Sigmoid colon (tissue), 7 donors: Measurements from ENCODE around the gene RARRES2. TPM values are rescaled to one million over a fixed set of nuclear protein-coding genes. Genes with fewer than 3 reads are reported as not detected.
A peak's percentile ranks its signal among the peaks of the same experiment; 100 is the strongest.

Source experiments
- DNase-seq: peaks from one replicate; pipeline ENCODE4 v3.0.0-alpha.2; 2019
- H3K27ac ChIP-seq, 4 donors: fragments of 200-600 bp; sonication (generic); one replicate each; pipeline ENCODE4 v1.5.1; 2016 to 2019; ENCODE audit warnings: mild to moderate bottlenecking in 1 of 4
- H3K27me3 ChIP-seq, 3 donors: fragments of 200-600 bp; sonication (generic); one replicate each; pipeline ENCODE4 v1.5.1; 2019; ENCODE audit warnings: mild to moderate bottlenecking in 1 of 3
- H3K36me3 ChIP-seq, 4 donors: fragments of 200-600 bp; sonication (generic); one replicate each; pipeline ENCODE4 v1.5.1; 2016 to 2019
- H3K4me1 ChIP-seq, 4 donors: fragments of 200-600 bp; sonication (generic); one replicate each; pipeline ENCODE4 v1.5.1; 2017 to 2019
- H3K4me3 ChIP-seq, 4 donors: fragments of 200-600 bp; sonication (generic); one replicate each; pipeline ENCODE4 v1.5.1; 2017 to 2019; ENCODE audit warnings: mild to moderate bottlenecking in 2 of 4, moderate library complexity in 1 of 4
- H3K9me3 ChIP-seq, 4 donors: fragments of 200-600 bp in 3 of 4; sonication (generic) in 3 of 4; one replicate each; pipeline versions ENCODE4 v1.5.1 to v1.6.1; 2013 to 2019
- EP300 ChIP-seq, 4 donors: sonication (generic); formaldehyde crosslinking; IDR thresholded peaks; one replicate each; pipeline ENCODE4 v1.6.1; 2017; ENCODE audit warnings: antibody characterized with exemption in 4 of 4
- POLR2A ChIP-seq, 2 donors: fragments of 450-650 bp; IDR thresholded peaks; one replicate each; pipeline ENCODE4 v1.6.1; 2016; ENCODE audit warnings: antibody characterized with exemption in 2 of 2, mild to moderate bottlenecking in 2 of 2, moderate library complexity in 2 of 2
- POLR2AphosphoS5 ChIP-seq, 4 donors: sonication (generic); formaldehyde crosslinking; IDR thresholded peaks; one replicate each; pipeline ENCODE4 v1.6.1; 2017; ENCODE audit warnings: antibody characterized with exemption in 4 of 4
- WGBS, 2 donors: extraction: QIAGEN DNeasy Blood & Tissue Kit; methylation state at CpG; one replicate each; pipeline ENCODE4 v1.1.7; 2013; 5-methylcytosine and 5-hydroxymethylcytosine counted together
- intact Hi-C: fragments of 100-400 bp; cut with DNase I; formaldehyde crosslinking; loops from one replicate; pipeline ENCODE4 v1.15.1; 2023
- polyA plus RNA-seq, 3 donors: library from polyadenylated mRNA; stranded (reverse); fragments of 200-250 nt; gene quantifications; one replicate each; pipeline ENCODE4 v1.2.3, GENCODE V29; 2013
- total RNA-seq, 4 donors: library from RNA; depleted of rRNA; stranded (reverse); fragments of >200 nt; gene quantifications; one replicate each; pipeline ENCODE4 v1.1.0, GENCODE V29; 2016
- TF ChIP-seq, protein P1 (sequence below), 4 experiments: fragments of 450-650 bp in 3 of 4; fragments of 200-600 bp in 1 of 4; IDR thresholded peaks; one replicate each; pipeline ENCODE4 v1.5.1; 2016 to 2019; ENCODE audit warnings: antibody characterized with exemption in 4 of 4, mild to moderate bottlenecking in 3 of 4, moderate library complexity in 2 of 4
- donor health status: healthy with polysubstance abuse.
- donor health status: Bipolar disorder and iron deficiency.
- donor health status: healthy.

Gene RARRES2
- total and polyA plus RNA-seq, 7 donors, result 28.9 to 447 (median 289) TPM

DNA sequence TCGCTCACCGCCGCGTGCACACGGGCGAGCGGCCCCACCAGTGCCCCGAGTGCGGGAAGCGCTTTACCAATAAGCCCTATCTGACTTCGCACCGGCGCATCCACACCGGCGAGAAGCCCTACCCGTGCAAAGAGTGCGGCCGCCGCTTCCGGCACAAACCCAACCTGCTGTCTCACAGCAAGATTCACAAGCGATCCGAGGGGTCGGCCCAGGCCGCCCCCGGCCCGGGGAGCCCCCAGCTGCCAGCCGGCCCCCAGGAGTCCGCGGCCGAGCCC, 30.5 kb upstream of the RARRES2 start:
- H3K27ac ChIP-seq, result no peak overlapping the region
- H3K4me1 ChIP-seq, result peaks cover 0 to 51% (median 39%) of the 10 kb centered on the region in 4 donors
- peak; percentile 54 for DNase-seq
- H3K27me3 ChIP-seq, result no peaks in the 10 kb centered on the region
- intact Hi-C loops, result loop anchor here (10.0 kb wide), 1 partner anchor 593 kb away; no protein-coding TSS in a partner anchor
- WGBS, 2 donors, result 17 to 82% methylated on average over 30 of the region's 30 CpGs
- TF ChIP-seq EP300 (IDR thresholded peaks at IDR 0.05) (no peak), POLR2A (IDR thresholded peaks at IDR 0.05) (no peak), POLR2AphosphoS5 (IDR thresholded peaks at IDR 0.05) (no peak)
- TF ChIP-seq, protein P1, sequence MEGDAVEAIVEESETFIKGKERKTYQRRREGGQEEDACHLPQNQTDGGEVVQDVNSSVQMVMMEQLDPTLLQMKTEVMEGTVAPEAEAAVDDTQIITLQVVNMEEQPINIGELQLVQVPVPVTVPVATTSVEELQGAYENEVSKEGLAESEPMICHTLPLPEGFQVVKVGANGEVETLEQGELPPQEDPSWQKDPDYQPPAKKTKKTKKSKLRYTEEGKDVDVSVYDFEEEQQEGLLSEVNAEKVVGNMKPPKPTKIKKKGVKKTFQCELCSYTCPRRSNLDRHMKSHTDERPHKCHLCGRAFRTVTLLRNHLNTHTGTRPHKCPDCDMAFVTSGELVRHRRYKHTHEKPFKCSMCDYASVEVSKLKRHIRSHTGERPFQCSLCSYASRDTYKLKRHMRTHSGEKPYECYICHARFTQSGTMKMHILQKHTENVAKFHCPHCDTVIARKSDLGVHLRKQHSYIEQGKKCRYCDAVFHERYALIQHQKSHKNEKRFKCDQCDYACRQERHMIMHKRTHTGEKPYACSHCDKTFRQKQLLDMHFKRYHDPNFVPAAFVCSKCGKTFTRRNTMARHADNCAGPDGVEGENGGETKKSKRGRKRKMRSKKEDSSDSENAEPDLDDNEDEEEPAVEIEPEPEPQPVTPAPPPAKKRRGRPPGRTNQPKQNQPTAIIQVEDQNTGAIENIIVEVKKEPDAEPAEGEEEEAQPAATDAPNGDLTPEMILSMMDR (IDR thresholded peaks at IDR 0.05), result no peak
- no peak overlapping the region for H3K4me3 ChIP-seq
- peaks cover 0 to 47% (median 19%) of the 10 kb centered on the region in 4 donors for H3K36me3 ChIP-seq
- no peaks in the 10 kb centered on the region for H3K9me3 ChIP-seq

DNA sequence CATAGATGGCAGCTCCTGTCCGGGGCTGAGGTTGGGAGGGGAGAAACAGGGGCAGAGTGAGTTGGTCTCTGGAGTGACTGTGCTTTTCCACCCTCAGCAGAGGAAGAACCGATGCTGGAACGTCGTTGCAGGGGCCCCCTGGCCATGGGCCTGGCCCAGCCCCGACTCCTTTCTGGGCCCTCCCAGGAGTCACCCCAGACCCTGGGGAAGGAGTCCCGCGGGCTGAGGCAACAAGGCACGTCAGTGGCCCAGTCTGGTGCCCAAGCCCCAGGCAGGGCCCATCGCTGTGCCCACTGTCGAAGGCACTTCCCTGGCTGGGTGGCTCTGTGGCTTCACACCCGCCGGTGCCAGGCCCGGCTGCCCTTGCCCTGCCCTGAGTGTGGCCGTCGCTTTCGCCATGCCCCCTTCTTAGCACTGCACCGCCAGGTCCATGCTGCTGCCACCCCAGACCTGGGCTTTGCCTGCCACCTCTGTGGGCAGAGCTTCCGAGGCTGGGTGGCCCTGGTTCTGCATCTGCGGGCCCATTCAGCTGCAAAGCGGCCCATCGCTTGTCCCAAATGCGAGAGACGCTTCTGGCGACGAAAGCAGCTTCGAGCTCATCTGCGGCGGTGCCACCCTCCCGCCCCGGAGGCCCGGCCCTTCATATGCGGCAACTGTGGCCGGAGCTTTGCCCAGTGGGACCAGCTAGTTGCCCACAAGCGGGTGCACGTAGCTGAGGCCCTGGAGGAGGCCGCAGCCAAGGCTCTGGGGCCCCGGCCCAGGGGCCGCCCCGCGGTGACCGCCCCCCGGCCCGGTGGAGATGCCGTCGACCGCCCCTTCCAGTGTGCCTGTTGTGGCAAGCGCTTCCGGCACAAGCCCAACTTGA, 29.9 kb upstream of the RARRES2 start:
- WGBS, 2 donors, result 17 to 76% methylated on average over 48 of the region's 48 CpGs
- TF ChIP-seq POLR2A (IDR thresholded peaks at IDR 0.05) (no peak), EP300 (IDR thresholded peaks at IDR 0.05) (no peak), POLR2AphosphoS5 (IDR thresholded peaks at IDR 0.05) (no peak)
- TF ChIP-seq, protein P1 (IDR thresholded peaks at IDR 0.05), result no peak
- Histone ChIP-seq H3K4me1 (peaks cover 0 to 50% (median 39%) of the 10 kb centered on the region in 4 donors), H3K27ac (peak overlapping the region in 3 of 4 donors; percentile 35 to 94 (median 92)), H3K4me3 (no peak overlapping the region), H3K27me3 (no peaks in the 10 kb centered on the region), H3K9me3 (no peaks in the 10 kb centered on the region), H3K36me3 (peaks cover 0 to 47% (median 19%) of the 10 kb centered on the region in 4 donors)
- intact Hi-C loops, result loop anchor here (10.0 kb wide), 1 partner anchor 593 kb away; no protein-coding TSS in a partner anchor
- DNase-seq, result peak; percentile 64

DNA sequence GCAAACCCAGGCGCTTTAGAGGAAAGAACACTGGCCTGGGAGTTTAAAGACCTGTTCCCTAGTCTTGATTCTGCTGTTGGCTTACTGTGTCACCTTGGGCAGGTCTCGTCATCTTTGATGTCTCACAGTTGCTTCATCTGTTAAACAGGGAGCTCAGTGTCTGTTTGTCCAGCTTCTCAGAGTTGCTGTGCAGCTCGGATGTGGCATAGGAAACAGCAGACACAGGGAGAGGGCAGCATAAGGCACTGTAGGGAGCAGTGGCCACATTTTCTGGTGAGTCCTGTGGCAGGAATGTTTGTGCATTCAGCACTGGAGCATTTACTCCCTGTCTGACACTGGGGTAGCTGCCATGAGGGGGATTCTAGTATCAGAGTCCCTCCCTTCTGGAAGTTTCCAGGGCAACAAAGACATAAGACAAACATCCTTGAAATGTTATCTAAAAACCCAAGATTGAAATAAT, 29.2 kb upstream of the RARRES2 start:
- TF ChIP-seq, protein P1 (IDR thresholded peaks at IDR 0.05), result no peak
- TF ChIP-seq POLR2AphosphoS5 (IDR thresholded peaks at IDR 0.05) (no peak), EP300 (IDR thresholded peaks at IDR 0.05) (no peak), POLR2A (IDR thresholded peaks at IDR 0.05) (no peak)
- peaks cover 0 to 47% (median 19%) of the 10 kb centered on the region in 4 donors for H3K36me3 ChIP-seq
- H3K27me3 ChIP-seq, result no peaks in the 10 kb centered on the region
- no peak overlapping the region for H3K4me3 ChIP-seq
- WGBS, 2 donors, result 19 to 62% methylated on average over 3 of the region's 3 CpGs
- no peaks in the 10 kb centered on the region for H3K9me3 ChIP-seq
- peaks cover 0 to 46% (median 39%) of the 10 kb centered on the region in 4 donors for H3K4me1 ChIP-seq
- peak overlapping the region; percentile 92 to 97 (median 95) for H3K27ac ChIP-seq
- no peak for DNase-seq
- intact Hi-C loops, result loop anchor here (1.0 to 10.0 kb wide), 2 partner anchors 8 to 594 kb away; no protein-coding TSS in a partner anchor

DNA sequence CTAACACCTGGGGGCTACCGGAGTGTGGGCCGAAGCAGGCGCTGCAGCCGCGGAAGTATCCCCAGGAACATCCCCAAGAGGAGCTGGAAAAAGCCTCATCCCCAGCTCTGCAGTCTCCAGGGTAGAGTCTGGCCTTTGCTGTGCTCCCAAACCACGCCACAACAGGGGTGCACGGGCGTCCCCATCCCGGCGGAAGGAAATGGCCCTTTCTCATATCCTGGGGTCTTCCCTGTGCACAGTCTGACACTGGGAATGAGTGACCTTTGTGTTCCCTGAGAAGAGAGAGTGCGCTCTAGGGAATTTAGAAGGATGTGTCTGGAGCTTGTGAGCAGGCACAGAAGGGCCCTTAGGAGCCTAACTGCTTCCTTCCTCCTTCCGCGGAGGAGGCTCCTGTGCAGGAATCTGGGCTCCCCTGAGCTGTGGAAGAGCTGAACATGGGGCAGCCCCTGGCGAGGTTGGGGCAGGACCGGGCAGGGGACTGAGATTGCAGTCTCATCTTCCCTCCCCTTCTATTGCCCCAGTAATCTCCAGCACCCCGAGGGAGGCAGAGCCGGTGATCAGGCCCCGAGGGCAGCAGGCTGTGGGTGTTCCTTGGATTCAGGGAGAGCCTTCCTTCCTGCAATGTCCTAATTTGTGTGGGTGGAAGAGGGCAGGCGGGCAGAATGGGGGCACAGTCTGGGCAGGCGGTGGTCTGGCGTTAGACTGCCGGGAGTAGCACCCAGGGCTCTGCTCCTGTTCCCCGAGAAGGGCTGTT, 28.5 kb upstream of the RARRES2 start:
- TF ChIP-seq EP300 (IDR thresholded peaks at IDR 0.05), result no peak
- no peak for TF ChIP-seq POLR2A (IDR thresholded peaks at IDR 0.05)
- TF ChIP-seq POLR2AphosphoS5 (IDR thresholded peaks at IDR 0.05), result no peak
- TF ChIP-seq, protein P1 (IDR thresholded peaks at IDR 0.05), result no peak
- intact Hi-C loops, result loop anchor here (1.0 to 10.0 kb wide), 4 partner anchors 8 to 595 kb away; partner anchors contain the start of gene RARRES2
- Histone ChIP-seq H3K27me3 (no peaks in the 10 kb centered on the region), H3K4me1 (peaks cover 0 to 46% (median 39%) of the 10 kb centered on the region in 4 donors), H3K9me3 (no peaks in the 10 kb centered on the region), H3K27ac (peak overlapping the region; percentile 92 to 97 (median 95)), H3K36me3 (peaks cover 0 to 47% (median 19%) of the 10 kb centered on the region in 4 donors), H3K4me3 (peak overlapping the region; percentile 69 to 92 (median 75))
- WGBS, 2 donors, result 8 to 31% methylated on average over 23 of the region's 23 CpGs
- DNase-seq, result peak; percentile 59
